ENCODE data around the gene MED26.
"Not testable (repeated sequence)": the region's sequence is repeated elsewhere in the genome, so short reads cannot be mapped to it uniquely, and the experiment has no call there.

MED26 gene

DNA sequence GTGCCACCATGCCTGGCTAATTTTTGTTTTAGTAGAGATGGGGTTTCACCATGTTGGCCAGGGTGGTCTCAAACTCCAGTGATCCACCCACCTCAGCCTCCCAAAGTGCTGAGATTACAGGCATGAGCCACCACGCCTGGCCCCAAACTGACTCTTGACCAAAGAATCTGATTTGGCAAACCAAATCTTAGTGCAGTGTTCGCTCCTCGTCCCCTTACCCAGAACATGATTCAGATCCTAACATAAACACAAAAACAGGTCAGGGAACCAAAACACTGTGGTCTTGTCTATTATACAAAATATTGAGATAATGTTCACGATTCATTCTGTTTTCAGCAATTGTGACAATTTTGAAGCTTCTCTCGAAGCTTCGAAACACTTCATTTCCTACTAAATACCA is 76.1 kb downstream of the MED26 start:
- not testable (repeated sequence) for H4K91ac ChIP-seq (ENCODE audit: low read depth, low read length, poor library complexity); H2AK5ac ChIP-seq (ENCODE audit: low read depth, low read length); H2AFZ ChIP-seq (ENCODE audit: low read length); H3K18ac ChIP-seq (ENCODE audit: low read length); H3K4ac ChIP-seq (ENCODE audit: low read length); H3K79me1 ChIP-seq (ENCODE audit: low read depth, low read length); H3K27ac ChIP-seq (replicated peaks; ENCODE audit: low read length); H2BK120ac ChIP-seq (ENCODE audit: low read depth, low read length); H3K4me2 ChIP-seq (ENCODE audit: insufficient read depth, low read length, poor library complexity, severe bottlenecking); H2BK12ac ChIP-seq (ENCODE audit: low read length); DNase-seq (ENCODE audit: low spot score); H3K9me3 ChIP-seq (replicated peaks in 1 of 2; ENCODE audit: control insufficient read depth in 2 of 2, insufficient read depth in 1 of 2, low read depth in 1 of 2, low read length in 2 of 2); H3K4me3 ChIP-seq (ENCODE audit: low read length in 2 of 2); H2BK15ac ChIP-seq (ENCODE audit: low read length); H3K4me1 ChIP-seq (ENCODE audit: control insufficient read depth in 2 of 2, insufficient read depth in 1 of 2, low read depth in 1 of 2, low read length in 2 of 2); H4K8ac ChIP-seq (ENCODE audit: low read depth, low read length); H3K14ac ChIP-seq (ENCODE audit: low read length); H3K23ac ChIP-seq (ENCODE audit: low read depth, low read length, poor library complexity); H2BK5ac ChIP-seq (ENCODE audit: low read length); H3K9ac ChIP-seq (ENCODE audit: low read depth, low read length, poor library complexity); H3K27me3 ChIP-seq (ENCODE audit: control insufficient read depth in 3 of 3, insufficient read depth in 3 of 3, low read depth in 1 of 3, low read length in 3 of 3)
- no CpG with 5 or more reads among the region's 6 CpGs for WGBS, 2 donors (ENCODE audit: extremely low coverage in 2 of 2, insufficient read length in 2 of 2, insufficient replicate concordance in 1 of 2)
- peaks cover 20 to 50% of the 10 kb centered on the region in 2 donors for H3K36me3 ChIP-seq (replicated peaks in 1 of 2; ENCODE audit: control insufficient read depth in 2 of 2, insufficient read depth in 2 of 2, low read length in 2 of 2)

DNA sequence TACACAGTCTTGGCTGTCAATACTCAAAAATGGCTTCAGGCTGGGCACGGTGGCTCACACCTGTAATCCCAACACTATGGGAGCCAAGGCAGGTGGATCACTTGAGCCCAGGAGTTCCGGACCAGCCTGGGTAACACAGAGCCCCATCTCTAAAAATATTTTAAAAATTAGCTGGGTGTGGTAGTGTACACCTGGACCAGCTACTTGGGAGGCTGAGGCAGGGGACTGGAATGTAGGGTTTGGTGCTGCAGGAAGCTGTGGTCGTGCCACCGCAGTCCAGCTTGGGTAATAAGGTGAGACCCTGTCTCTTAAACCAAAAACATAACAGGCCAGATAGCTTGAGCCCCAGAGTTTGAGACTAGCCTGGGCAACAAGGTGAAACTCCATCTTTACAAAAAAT is 79.0 kb downstream of the MED26 start:
- Histone ChIP-seq H3K4me1 (ENCODE audit: control insufficient read depth in 2 of 2, insufficient read depth in 1 of 2, low read depth in 1 of 2, low read length in 2 of 2) (no peaks in the 10 kb centered on the region), H4K8ac (ENCODE audit: low read depth, low read length) (no peak overlapping the region), H3K4ac (ENCODE audit: low read length) (no peak overlapping the region), H3K18ac (ENCODE audit: low read length) (no peak overlapping the region), H3K9me3 (replicated peaks in 1 of 2; ENCODE audit: control insufficient read depth in 2 of 2, insufficient read depth in 1 of 2, low read depth in 1 of 2, low read length in 2 of 2) (no peaks in the 10 kb centered on the region), H2BK5ac (ENCODE audit: low read length) (no peak overlapping the region), H4K91ac (ENCODE audit: low read depth, low read length, poor library complexity) (no peak overlapping the region), H3K36me3 (replicated peaks in 1 of 2; ENCODE audit: control insufficient read depth in 2 of 2, insufficient read depth in 2 of 2, low read length in 2 of 2) (peaks cover 11 to 34% of the 10 kb centered on the region in 2 donors), H2BK120ac (ENCODE audit: low read depth, low read length) (no peak overlapping the region), H2BK12ac (ENCODE audit: low read length) (no peak overlapping the region), H2AK5ac (ENCODE audit: low read depth, low read length) (no peak overlapping the region), H3K4me3 (ENCODE audit: low read length in 2 of 2) (no peak overlapping the region), H3K14ac (ENCODE audit: low read length) (no peak overlapping the region), H2AFZ (ENCODE audit: low read length) (no peak overlapping the region), H3K4me2 (ENCODE audit: insufficient read depth, low read length, poor library complexity, severe bottlenecking) (no peak overlapping the region), H3K9ac (ENCODE audit: low read depth, low read length, poor library complexity) (no peak overlapping the region), H3K27me3 (ENCODE audit: control insufficient read depth in 3 of 3, insufficient read depth in 3 of 3, low read depth in 1 of 3, low read length in 3 of 3) (no peaks in the 10 kb centered on the region), H2BK15ac (ENCODE audit: low read length) (no peak overlapping the region), H3K27ac (replicated peaks; ENCODE audit: low read length) (no peak overlapping the region), H3K79me1 (ENCODE audit: low read depth, low read length) (peaks cover 2% of the 10 kb centered on the region), H3K23ac (ENCODE audit: low read depth, low read length, poor library complexity) (no peak overlapping the region)
- WGBS, 2 donors (ENCODE audit: extremely low coverage in 2 of 2, insufficient read length in 2 of 2, insufficient replicate concordance in 1 of 2): no CpG with 5 or more reads among the region's 4 CpGs
- DNase-seq (ENCODE audit: low spot score): no peak

- H3K4me1 ChIP-seq (ENCODE audit: control insufficient read depth in 2 of 2, insufficient read depth in 1 of 2, low read depth in 1 of 2, low read length in 2 of 2): peaks cover 2% of the 10 kb centered on the region in 2 donors
- H3K9ac ChIP-seq (ENCODE audit: low read depth, low read length, poor library complexity): no peak overlapping the region
- H2BK12ac ChIP-seq (ENCODE audit: low read length): no peak overlapping the region
- H3K27ac ChIP-seq (replicated peaks; ENCODE audit: low read length): no peak overlapping the region
- no peak overlapping the region for H3K14ac ChIP-seq (ENCODE audit: low read length)
- no peak overlapping the region for H2AK5ac ChIP-seq (ENCODE audit: low read depth, low read length)
- DNase-seq (ENCODE audit: low spot score): no peak
- H3K9me3 ChIP-seq (replicated peaks in 1 of 2; ENCODE audit: control insufficient read depth in 2 of 2, insufficient read depth in 1 of 2, low read depth in 1 of 2, low read length in 2 of 2): peaks cover 0 to 3% of the 10 kb centered on the region in 2 donors
- no peak overlapping the region for H3K23ac ChIP-seq (ENCODE audit: low read depth, low read length, poor library complexity)
- H3K27me3 ChIP-seq (ENCODE audit: control insufficient read depth in 3 of 3, insufficient read depth in 3 of 3, low read depth in 1 of 3, low read length in 3 of 3): no peaks in the 10 kb centered on the region
- no peak overlapping the region for H3K4me2 ChIP-seq (ENCODE audit: insufficient read depth, low read length, poor library complexity, severe bottlenecking)
- WGBS, 2 donors (ENCODE audit: extremely low coverage in 2 of 2, insufficient read length in 2 of 2, insufficient replicate concordance in 1 of 2): no CpG with 5 or more reads among the region's 11 CpGs
- peaks cover 2 to 22% of the 10 kb centered on the region in 2 donors for H3K36me3 ChIP-seq (replicated peaks in 1 of 2; ENCODE audit: control insufficient read depth in 2 of 2, insufficient read depth in 2 of 2, low read length in 2 of 2)
- no peak overlapping the region for H4K91ac ChIP-seq (ENCODE audit: low read depth, low read length, poor library complexity)
- H3K79me1 ChIP-seq (ENCODE audit: low read depth, low read length): peaks cover 11% of the 10 kb centered on the region
- no peak overlapping the region for H3K18ac ChIP-seq (ENCODE audit: low read length)
- no peak overlapping the region for H2BK120ac ChIP-seq (ENCODE audit: low read depth, low read length)
- no peak overlapping the region for H2BK5ac ChIP-seq (ENCODE audit: low read length)
- no peak overlapping the region for H3K4me3 ChIP-seq (ENCODE audit: low read length in 2 of 2)
- H2BK15ac ChIP-seq (ENCODE audit: low read length): no peak overlapping the region
- no peak overlapping the region for H2AFZ ChIP-seq (ENCODE audit: low read length)
- no peak overlapping the region for H4K8ac ChIP-seq (ENCODE audit: low read depth, low read length)
- H3K4ac ChIP-seq (ENCODE audit: low read length): no peak overlapping the region
These were observed 83.4 kb downstream of the MED26 start for GRCh38 chr19:16544473-16545231.

GRCh38 chr19:16543734-16544133 is 84.3 kb downstream of the MED26 start:
- not testable (repeated sequence) for H3K9me3 ChIP-seq (replicated peaks in 1 of 2; ENCODE audit: control insufficient read depth in 2 of 2, insufficient read depth in 1 of 2, low read depth in 1 of 2, low read length in 2 of 2); H3K4me1 ChIP-seq (ENCODE audit: control insufficient read depth in 2 of 2, insufficient read depth in 1 of 2, low read depth in 1 of 2, low read length in 2 of 2); H2AFZ ChIP-seq (ENCODE audit: low read length); H2BK120ac ChIP-seq (ENCODE audit: low read depth, low read length); H2BK5ac ChIP-seq (ENCODE audit: low read length); DNase-seq (ENCODE audit: low spot score); H3K9ac ChIP-seq (ENCODE audit: low read depth, low read length, poor library complexity); H3K27ac ChIP-seq (replicated peaks; ENCODE audit: low read length); H3K4ac ChIP-seq (ENCODE audit: low read length); H3K18ac ChIP-seq (ENCODE audit: low read length); H3K23ac ChIP-seq (ENCODE audit: low read depth, low read length, poor library complexity); H2BK15ac ChIP-seq (ENCODE audit: low read length); H4K8ac ChIP-seq (ENCODE audit: low read depth, low read length); H2BK12ac ChIP-seq (ENCODE audit: low read length); H3K27me3 ChIP-seq (ENCODE audit: control insufficient read depth in 3 of 3, insufficient read depth in 3 of 3, low read depth in 1 of 3, low read length in 3 of 3); H3K14ac ChIP-seq (ENCODE audit: low read length); H2AK5ac ChIP-seq (ENCODE audit: low read depth, low read length); H4K91ac ChIP-seq (ENCODE audit: low read depth, low read length, poor library complexity)
- peak overlapping the region; percentile 11 for H3K4me2 ChIP-seq (ENCODE audit: insufficient read depth, low read length, poor library complexity, severe bottlenecking)
- no CpG with 5 or more reads among the region's 6 CpGs for WGBS, 2 donors (ENCODE audit: extremely low coverage in 2 of 2, insufficient read length in 2 of 2, insufficient replicate concordance in 1 of 2)
- H3K36me3 ChIP-seq (replicated peaks in 1 of 2; ENCODE audit: control insufficient read depth in 2 of 2, insufficient read depth in 2 of 2, low read length in 2 of 2): peaks cover 7 to 29% of the 10 kb centered on the region in 2 donors
- peaks cover 14% of the 10 kb centered on the region for H3K79me1 ChIP-seq (ENCODE audit: low read depth, low read length)
- peak overlapping the region in 1 of 2 donors; percentile 84 for H3K4me3 ChIP-seq (ENCODE audit: low read length in 2 of 2)

Data from neuronal stem cell (in vitro differentiated cells).